Natural killer cell treated with Interleukin-12 subunit alpha and Interleukin-12 subunit beta and Interleukin-15 and Interleukin-18, amount 100 ng/mL, for 72 hours (primary cell): ENCODE measurements around the gene MAP3K9. TPM values are rescaled to one million over a fixed set of nuclear protein-coding genes. Genes with fewer than 3 reads are reported as not detected.
"Not testable (repeated sequence)": the region's sequence is repeated elsewhere in the genome, so short reads cannot be mapped to it uniquely, and the experiment has no call there.

Experiments used
- ATAC-seq, 2 donors: fragments of 150-1000 bp; cut with Tn5 transposase in 1 of 2; sonication (Bioruptor Pico), chemical (Tn5 transposase) in 1 of 2; 2 replicates each; pipeline ENCODE4 v1.10.0; 2021
- DNase-seq: peaks from one replicate; pipeline ENCODE4 v3.0.0; 2022; ENCODE audit warnings: low spot score
- H3K27ac Mint-ChIP-seq, 2 donors: 1 replicate in 1 of 2; 2 replicates in 1 of 2; pipeline ENCODE4 v1.8.0; 2022; ENCODE audit warnings: mixed read lengths in 2 of 2, mild to moderate bottlenecking in 1 of 2, moderate library complexity in 1 of 2
- H3K27me3 Mint-ChIP-seq, 2 donors: 1 replicate in 1 of 2; 2 replicates in 1 of 2; pipeline ENCODE4 v1.8.0; 2022; ENCODE audit warnings: mixed read lengths in 2 of 2
- H3K36me3 Mint-ChIP-seq: one replicate; pipeline ENCODE4 v1.8.0; 2022; ENCODE audit warnings: mixed read lengths
- H3K4me1 Mint-ChIP-seq, 2 donors: 1 replicate in 1 of 2; 2 replicates in 1 of 2; pipeline ENCODE4 v1.8.0; 2022; ENCODE audit warnings: low read depth in 2 of 2, mixed read lengths in 2 of 2, mild to moderate bottlenecking in 1 of 2
- H3K4me3 Mint-ChIP-seq: one replicate; pipeline ENCODE4 v1.8.0; 2022; ENCODE audit warnings: mixed read lengths
- H3K9me3 Mint-ChIP-seq: 2 replicates; pipeline ENCODE4 v1.8.0; 2022; ENCODE audit warnings: mixed read lengths
- total RNA-seq, 2 donors: library from RNA; stranded (reverse); gene quantifications; one replicate each; pipeline ENCODE4 v1.2.3, GENCODE V29; 2022

The MAP3K9 gene
- 10 to 100 TPM in 1 of 2 donors, 1 to 10 TPM in 1; 4.2 to 13.7 TPM for total RNA-seq

DNA sequence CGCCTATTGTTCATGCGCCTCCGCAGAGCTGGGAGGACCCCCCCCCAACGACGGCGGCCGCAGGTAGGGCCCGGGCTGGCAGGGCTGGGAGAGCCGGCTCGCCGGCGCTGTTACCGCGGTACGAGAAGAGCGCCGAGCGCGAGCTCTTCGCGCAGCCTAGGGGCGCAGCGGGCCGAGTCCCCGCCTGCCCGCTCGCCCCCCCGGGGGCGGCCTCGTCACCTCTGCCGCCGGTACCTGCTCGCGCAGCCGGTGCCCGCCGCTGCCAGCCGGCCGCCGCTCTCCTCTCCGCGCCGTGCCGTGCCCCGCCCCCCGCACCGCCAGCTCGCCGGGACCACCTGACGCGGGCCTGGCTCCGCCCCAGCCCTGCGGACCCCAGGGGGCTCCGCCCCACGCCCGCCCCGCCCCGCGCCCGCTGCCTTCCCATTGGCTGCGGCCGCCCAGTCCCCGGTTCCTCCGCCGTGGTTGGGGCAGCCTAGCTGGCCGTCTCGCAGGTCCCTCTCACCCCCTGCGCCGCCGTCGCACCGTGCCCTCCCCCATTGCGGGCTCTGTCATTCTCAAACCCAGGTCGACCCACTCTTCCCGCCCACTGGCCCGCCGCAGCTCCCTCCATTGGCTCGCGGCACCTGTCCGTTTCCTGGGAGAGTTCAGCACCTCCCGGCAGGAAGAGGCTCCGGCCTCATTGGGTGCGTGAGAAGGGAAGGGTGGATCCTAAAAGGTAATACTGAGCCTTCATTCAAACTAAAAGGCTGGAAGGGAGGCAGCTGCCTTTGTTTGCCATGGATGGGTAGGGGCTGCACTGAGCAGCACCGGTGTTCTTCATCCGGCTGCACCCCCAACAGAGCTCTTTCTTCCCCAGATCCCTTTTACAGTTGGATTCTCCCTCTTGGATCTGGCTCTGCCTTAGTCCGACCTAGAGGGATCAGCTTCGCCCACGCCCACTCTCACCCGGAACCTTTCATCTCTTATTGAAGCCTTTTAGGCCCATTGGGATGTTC is at the start of gene MAP3K9:
TSS of gene MAP3K9 (minus strand) at position 289 of the 995 bp plus-strand sequence. CDS start 342 bp downstream, outside the sequence.
- peak; percentile 94 to 96 for ATAC-seq

GRCh38 chr14:70858641-70859040 is 49.3 kb upstream of the MAP3K9 start:
- H3K27me3 Mint-ChIP-seq = peaks cover 0 to 8% of the 10 kb centered on the region in 2 donors
- H3K4me1 Mint-ChIP-seq = peaks cover 10 to 14% of the 10 kb centered on the region in 2 donors
- no peak overlapping the region for H3K27ac Mint-ChIP-seq
- no peaks in the 10 kb centered on the region for H3K36me3 Mint-ChIP-seq
- DNase-seq = no peak
- no peak overlapping the region for H3K4me3 Mint-ChIP-seq
- no peaks in the 10 kb centered on the region for H3K9me3 Mint-ChIP-seq
- peak in 1 of 2 donors; percentile 36 for ATAC-seq

More for the DNA sequence above, at the start of gene MAP3K9:
- Mint-ChIP-seq H3K36me3 (no peaks in the 10 kb centered on the region), H3K9me3 (no peaks in the 10 kb centered on the region), H3K27ac (peak within 1 kb of the TSS; percentile 15 to 54), H3K4me1 (peaks cover 6 to 11% of the 10 kb centered on the region in 2 donors), H3K4me3 (no peak within 1 kb of the TSS), H3K27me3 (peaks cover 0 to 17% of the 10 kb centered on the region in 2 donors)
- DNase-seq = peak; percentile 91

- Mint-ChIP-seq H3K4me3 (no peak overlapping the region), H3K27me3 (peaks cover 0 to 8% of the 10 kb centered on the region in 2 donors), H3K9me3 (no peaks in the 10 kb centered on the region), H3K4me1 (peaks cover 10 to 14% of the 10 kb centered on the region in 2 donors), H3K27ac (no peak overlapping the region), H3K36me3 (no peaks in the 10 kb centered on the region)
- DNase-seq = no peak
- no peak for ATAC-seq
Measured at GRCh38 chr14:70857496-70857890, 48.2 kb upstream of the MAP3K9 start.

- Mint-ChIP-seq H3K36me3 (no peaks in the 10 kb centered on the region), H3K9me3 (no peaks in the 10 kb centered on the region), H3K27me3 (peaks cover 0 to 8% of the 10 kb centered on the region in 2 donors), H3K4me1 (peaks cover 10 to 14% of the 10 kb centered on the region in 2 donors), H3K4me3 (peak overlapping the region; percentile 30), H3K27ac (peak overlapping the region in 1 of 2 donors; percentile 44)
- peak; percentile 74 to 96 for ATAC-seq
- no peak for DNase-seq
Measured at GRCh38 chr14:70856851-70857495, 47.7 kb upstream of the MAP3K9 start.

DNA sequence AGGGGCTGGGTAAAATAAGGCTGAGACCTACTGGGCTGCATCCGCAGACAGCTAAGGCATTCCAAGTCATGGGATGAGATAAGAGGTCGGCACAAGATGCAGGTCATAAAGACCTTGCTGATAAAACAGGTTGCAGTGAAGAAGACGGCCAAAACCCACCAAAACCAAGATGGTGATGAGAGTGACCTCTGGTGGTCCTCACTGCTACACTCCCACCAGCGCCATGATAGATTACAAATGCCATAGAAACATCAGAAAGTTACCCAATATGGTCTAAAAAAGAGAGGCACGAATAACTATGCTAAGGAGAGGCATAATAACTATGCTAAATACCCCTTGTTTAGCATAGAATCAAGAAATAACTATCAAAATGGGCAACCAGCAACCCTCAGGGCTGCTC is 46.2 kb upstream of the MAP3K9 start:
- no peak overlapping the region for H3K27ac Mint-ChIP-seq
- no peak for DNase-seq

GRCh38 chr14:70853658-70854057 is 44.3 kb upstream of the MAP3K9 start:
- not testable (repeated sequence) for H3K27ac Mint-ChIP-seq, H3K4me3 Mint-ChIP-seq, ATAC-seq, H3K36me3 Mint-ChIP-seq, H3K9me3 Mint-ChIP-seq, DNase-seq, H3K27me3 Mint-ChIP-seq
- H3K4me1 Mint-ChIP-seq = peaks cover 10 to 14% of the 10 kb centered on the region in 2 donors

More for the DNA sequence above, 46.2 kb upstream of the MAP3K9 start:
- no peak for ATAC-seq
- peaks cover 0 to 8% of the 10 kb centered on the region in 2 donors for H3K27me3 Mint-ChIP-seq
- H3K4me1 Mint-ChIP-seq = peaks cover 10 to 14% of the 10 kb centered on the region in 2 donors
- H3K4me3 Mint-ChIP-seq = no peak overlapping the region
- H3K36me3 Mint-ChIP-seq = no peaks in the 10 kb centered on the region
- H3K9me3 Mint-ChIP-seq = no peaks in the 10 kb centered on the region

DNA sequence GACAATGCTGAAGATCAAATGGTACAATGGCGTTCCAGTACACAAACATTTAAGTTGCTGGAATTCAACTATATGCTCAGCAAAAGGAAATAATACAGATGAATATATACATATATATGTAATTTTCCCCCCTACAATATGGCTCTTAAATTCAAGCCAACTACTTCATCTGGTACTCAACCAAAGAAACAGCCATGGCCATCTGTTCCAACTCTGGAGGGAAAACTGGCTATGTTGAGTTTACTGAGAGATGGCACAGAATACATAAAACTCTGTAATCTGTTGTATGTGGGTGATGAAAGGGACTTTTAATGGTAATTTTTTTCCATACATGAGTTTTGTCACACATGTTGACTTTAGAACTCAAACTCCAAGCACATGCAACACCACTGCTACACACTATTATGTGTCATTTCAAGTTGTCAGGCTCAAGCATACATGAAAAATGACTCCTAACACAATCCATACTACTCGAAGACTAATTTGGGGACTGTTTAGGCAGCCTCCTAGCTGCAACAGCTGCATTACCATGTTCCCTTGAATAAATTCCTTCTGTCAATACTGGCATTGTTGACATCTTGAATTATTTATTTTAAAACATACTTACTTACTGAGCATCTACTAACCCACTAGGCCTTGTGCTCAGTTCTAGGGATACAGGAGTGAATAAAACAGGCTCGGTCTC is 38.2 kb upstream of the MAP3K9 start:
- H3K36me3 Mint-ChIP-seq = no peaks in the 10 kb centered on the region
- H3K4me1 Mint-ChIP-seq = peaks cover 0 to 5% of the 10 kb centered on the region in 2 donors
- no peaks in the 10 kb centered on the region for H3K9me3 Mint-ChIP-seq
- H3K27ac Mint-ChIP-seq = no peak overlapping the region
- H3K4me3 Mint-ChIP-seq = no peak overlapping the region
- no peak for ATAC-seq
- no peak for DNase-seq
- peaks cover 6 to 8% of the 10 kb centered on the region in 2 donors for H3K27me3 Mint-ChIP-seq

DNA sequence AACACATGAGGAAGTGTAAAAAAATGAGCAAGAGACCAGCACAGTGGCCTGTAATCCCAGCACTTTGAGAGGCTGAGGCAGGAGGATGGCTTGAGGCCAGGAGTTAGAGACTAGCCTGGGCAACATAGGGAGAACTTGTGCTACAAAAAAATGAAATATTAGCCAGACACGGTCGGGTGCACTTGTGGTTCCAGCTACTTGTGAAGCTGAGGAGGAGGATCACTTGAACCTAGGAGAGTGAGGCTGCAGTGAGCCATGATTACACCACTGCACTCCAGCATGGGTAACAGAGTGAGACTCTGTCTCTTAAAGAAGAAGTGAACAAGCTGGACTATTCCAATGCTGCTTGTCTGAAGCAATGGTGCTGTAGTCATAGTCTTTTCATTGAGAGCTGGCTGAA is 36.3 kb upstream of the MAP3K9 start:
- Mint-ChIP-seq H3K4me3 (no peak overlapping the region), H3K27me3 (peaks cover 6 to 8% of the 10 kb centered on the region in 2 donors), H3K27ac (peak overlapping the region in 1 of 2 donors; percentile 15), H3K36me3 (no peaks in the 10 kb centered on the region), H3K9me3 (no peaks in the 10 kb centered on the region), H3K4me1 (peaks cover 0 to 5% of the 10 kb centered on the region in 2 donors)
- ATAC-seq = no peak
- DNase-seq = no peak

GRCh38 chr14:70842851-70843462 is 33.6 kb upstream of the MAP3K9 start:
- no peaks in the 10 kb centered on the region for H3K9me3 Mint-ChIP-seq
- no peak overlapping the region for H3K27ac Mint-ChIP-seq
- H3K4me3 Mint-ChIP-seq = no peak overlapping the region
- ATAC-seq (no peak), DNase-seq (no peak)
- peaks cover 0 to 5% of the 10 kb centered on the region in 2 donors for H3K4me1 Mint-ChIP-seq
- H3K27me3 Mint-ChIP-seq = peaks cover 6 to 12% of the 10 kb centered on the region in 2 donors
- H3K36me3 Mint-ChIP-seq = no peaks in the 10 kb centered on the region

GRCh38 chr14:70838076-70838475 is 28.8 kb upstream of the MAP3K9 start:
- no peaks in the 10 kb centered on the region for H3K4me1 Mint-ChIP-seq
- H3K36me3 Mint-ChIP-seq = no peaks in the 10 kb centered on the region
- H3K27me3 Mint-ChIP-seq = peaks cover 0 to 15% of the 10 kb centered on the region in 2 donors
- no peak overlapping the region for H3K27ac Mint-ChIP-seq
- ATAC-seq (no peak), DNase-seq (no peak)
- no peak overlapping the region for H3K4me3 Mint-ChIP-seq
- no peaks in the 10 kb centered on the region for H3K9me3 Mint-ChIP-seq

- ATAC-seq = no peak
- Mint-ChIP-seq H3K27me3 (peaks cover 0 to 14% of the 10 kb centered on the region in 2 donors), H3K4me1 (no peaks in the 10 kb centered on the region), H3K9me3 (no peaks in the 10 kb centered on the region), H3K27ac (no peak overlapping the region), H3K4me3 (no peak overlapping the region), H3K36me3 (no peaks in the 10 kb centered on the region)
- DNase-seq = no peak
Measured at GRCh38 chr14:70836946-70837345, 27.6 kb upstream of the MAP3K9 start.

GRCh38 chr14:70833884-70834283 is 24.6 kb upstream of the MAP3K9 start:
- H3K9me3 Mint-ChIP-seq = no peaks in the 10 kb centered on the region
- no peak for ATAC-seq
- no peaks in the 10 kb centered on the region for H3K4me1 Mint-ChIP-seq
- DNase-seq = no peak
- H3K27me3 Mint-ChIP-seq = peaks cover 0 to 13% of the 10 kb centered on the region in 2 donors
- H3K4me3 Mint-ChIP-seq = no peak overlapping the region
- no peaks in the 10 kb centered on the region for H3K36me3 Mint-ChIP-seq
- no peak overlapping the region for H3K27ac Mint-ChIP-seq
